Peyer's patch (tissue), 4 donors: Measurements from ENCODE around the gene EML1.

ENCODE experiments used
- POLR2A ChIP-seq, 2 donors: fragments of 450-650 bp; IDR thresholded peaks; one replicate each; pipeline ENCODE4 v1.5.1; 2017; ENCODE audit warnings: antibody characterized with exemption in 2 of 2, mild to moderate bottlenecking in 2 of 2, moderate library complexity in 2 of 2
- TF ChIP-seq, protein P1 (sequence below), 6 experiments: fragments of 450-650 bp in 4 of 6; fragments of 200-600 bp in 2 of 6; sonication (generic) in 1 of 6; IDR thresholded peaks; one replicate each; pipeline ENCODE4 v1.5.1; 2017 to 2019; ENCODE audit warnings: antibody characterized with exemption in 6 of 6, mild to moderate bottlenecking in 3 of 6, moderate library complexity in 1 of 6

DNA sequence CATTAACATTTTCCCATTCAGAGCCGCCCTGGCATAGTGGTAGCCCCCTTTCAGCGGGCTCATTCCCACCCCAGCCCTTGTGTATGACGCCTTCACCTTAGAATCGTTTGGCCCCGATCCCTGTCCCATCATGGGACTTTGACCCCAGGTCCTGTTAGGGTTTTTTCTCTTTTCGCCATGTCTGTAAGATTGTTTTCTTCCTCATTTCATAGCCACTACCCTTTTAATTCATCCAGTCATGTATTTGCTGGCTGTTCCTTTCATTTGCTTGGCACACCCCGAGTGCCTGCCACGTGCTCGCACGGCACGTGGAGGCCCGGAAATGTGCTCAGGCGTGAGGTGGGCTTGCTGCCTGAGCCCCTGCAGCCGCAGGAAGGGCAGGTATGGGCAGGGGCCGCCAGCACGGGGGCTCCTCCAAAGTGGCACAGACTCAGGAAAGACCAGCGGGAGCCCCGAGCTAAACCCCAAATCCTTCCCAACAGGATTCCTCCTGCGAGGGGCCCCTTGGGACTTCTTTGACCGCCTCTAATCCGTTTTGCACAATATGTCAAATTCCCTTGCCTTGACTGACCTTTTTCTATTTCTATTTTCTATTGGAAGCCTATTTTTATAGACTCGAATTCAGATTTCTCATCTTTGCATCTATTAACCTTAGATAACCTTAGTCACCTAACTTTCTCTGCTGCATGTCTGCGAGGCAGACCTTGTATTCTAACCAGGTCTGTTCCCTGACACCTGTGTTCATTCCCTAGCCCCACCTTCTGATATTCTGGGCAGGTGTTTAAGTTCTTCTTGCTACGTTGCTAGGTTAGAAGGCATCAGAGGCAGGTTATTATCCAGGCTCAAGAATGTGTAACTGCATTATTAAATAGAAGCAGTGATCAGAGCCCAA lies 114.8 kb downstream of the EML1 start:
- TF ChIP-seq, protein P1, sequence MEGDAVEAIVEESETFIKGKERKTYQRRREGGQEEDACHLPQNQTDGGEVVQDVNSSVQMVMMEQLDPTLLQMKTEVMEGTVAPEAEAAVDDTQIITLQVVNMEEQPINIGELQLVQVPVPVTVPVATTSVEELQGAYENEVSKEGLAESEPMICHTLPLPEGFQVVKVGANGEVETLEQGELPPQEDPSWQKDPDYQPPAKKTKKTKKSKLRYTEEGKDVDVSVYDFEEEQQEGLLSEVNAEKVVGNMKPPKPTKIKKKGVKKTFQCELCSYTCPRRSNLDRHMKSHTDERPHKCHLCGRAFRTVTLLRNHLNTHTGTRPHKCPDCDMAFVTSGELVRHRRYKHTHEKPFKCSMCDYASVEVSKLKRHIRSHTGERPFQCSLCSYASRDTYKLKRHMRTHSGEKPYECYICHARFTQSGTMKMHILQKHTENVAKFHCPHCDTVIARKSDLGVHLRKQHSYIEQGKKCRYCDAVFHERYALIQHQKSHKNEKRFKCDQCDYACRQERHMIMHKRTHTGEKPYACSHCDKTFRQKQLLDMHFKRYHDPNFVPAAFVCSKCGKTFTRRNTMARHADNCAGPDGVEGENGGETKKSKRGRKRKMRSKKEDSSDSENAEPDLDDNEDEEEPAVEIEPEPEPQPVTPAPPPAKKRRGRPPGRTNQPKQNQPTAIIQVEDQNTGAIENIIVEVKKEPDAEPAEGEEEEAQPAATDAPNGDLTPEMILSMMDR (IDR thresholded peaks at IDR 0.05), result no peak
- no peak for TF ChIP-seq POLR2A (IDR thresholded peaks at IDR 0.05)
